Left lung (tissue), 10 donors: ENCODE results near the gene MBD3. TPM values are rescaled to one million over a fixed set of nuclear protein-coding genes. Genes with fewer than 3 reads are reported as not detected.
A peak's percentile ranks its signal among the peaks of the same experiment; 100 is the strongest.

ENCODE experiments used
- ATAC-seq: fragments of 200-7000 bp; cut with Tn5 transposase; one replicate; pipeline ENCODE4 v1.9.1; 2020; ENCODE audit warnings: moderate library complexity
- DNase-seq, 4 donors: peaks; one replicate each; pipeline ENCODE4 v3.0.0-alpha.2; 2013 to 2020
- H3K27ac ChIP-seq, 2 donors: fragments of 200-600 bp; sonication (generic) in 1 of 2; one replicate each; pipeline versions ENCODE4 v1.5.0 to v1.8.0; 2020 to 2021
- H3K27me3 ChIP-seq, 2 donors: fragments of 200-600 bp; sonication (generic) in 1 of 2; one replicate each; pipeline versions ENCODE4 v1.5.0 to v1.8.0; 2020 to 2021
- H3K36me3 ChIP-seq, 2 donors: fragments of 200-600 bp; sonication (generic) in 1 of 2; one replicate each; pipeline versions ENCODE4 v1.5.0 to v1.8.0; 2020 to 2021
- H3K4me1 ChIP-seq, 2 donors: fragments of 200-600 bp; one replicate each; pipeline ENCODE4 v1.8.0; 2021
- H3K4me3 ChIP-seq, 2 donors: fragments of 200-600 bp; sonication (generic) in 1 of 2; one replicate each; pipeline versions ENCODE4 v1.5.0 to v1.8.0; 2020 to 2021; ENCODE audit warnings: mild to moderate bottlenecking in 1 of 2
- H3K9me3 ChIP-seq, 2 donors: fragments of 200-600 bp; sonication (generic) in 1 of 2; one replicate each; pipeline versions ENCODE4 v1.5.0 to v1.8.0; 2020 to 2021
- CTCF ChIP-seq, 2 donors: fragments of 200-600 bp; sonication (generic) in 1 of 2; IDR thresholded peaks; one replicate each; pipeline versions ENCODE4 v1.5.0 to v1.8.0; 2021; ENCODE audit warnings: antibody characterized with exemption in 2 of 2
- intact Hi-C, 2 donors: fragments of 100-400 bp; cut with DNase I; formaldehyde crosslinking; loops; one replicate each; pipeline versions ENCODE4 v1.11.2 to v1.14.2; 2022
- polyA plus RNA-seq, 6 donors: library from polyadenylated mRNA; unstranded; fragments of 120-200 nt; gene quantifications; one replicate each; pipeline ENCODE4 v1.2.1, GENCODE V29; 2013; ENCODE audit not compliant: insufficient read length in 6 of 6
- total RNA-seq, 2 donors: library from RNA; stranded (reverse); fragmentation: NEBNext Ultra II Directional; extraction: Animal tissue kit (Norgen Biotek cat#: 25700); gene quantifications; one replicate each; pipeline ENCODE4 v1.2.1, GENCODE V29; 2021
- donor health status: DM: no; HTN: yes; CAD: no.
- donor health status: DM: no; HTN: no; CAD: no.

Gene MBD3
- total and polyA plus RNA-seq, 8 donors: 40.4 to 91.9 (median 59.0) TPM

GRCh38 chr19:1590641-1591397 lies 1.8 kb downstream of the MBD3 start:
- intact Hi-C loops: no loop called here
- Histone ChIP-seq H3K9me3 (no peaks in the 10 kb centered on the region), H3K4me1 (peaks cover 13 to 32% of the 10 kb centered on the region in 2 donors), H3K27me3 (no peaks in the 10 kb centered on the region), H3K27ac (peak overlapping the region in 1 of 2 donors; percentile 90), H3K4me3 (peak overlapping the region; percentile 68 to 80), H3K36me3 (peaks cover 0 to 4% of the 10 kb centered on the region in 2 donors)
- ATAC-seq (no peak), DNase-seq (no peak)
- no peak for TF ChIP-seq CTCF (IDR thresholded peaks at IDR 0.05)

- peaks cover 0 to 22% of the 10 kb centered on the region in 2 donors for H3K36me3 ChIP-seq
- H3K9me3 ChIP-seq: no peaks in the 10 kb centered on the region
- intact Hi-C loops: no loop called here
- H3K27me3 ChIP-seq: no peaks in the 10 kb centered on the region
- H3K4me1 ChIP-seq: peaks cover 13 to 27% of the 10 kb centered on the region in 2 donors
- H3K27ac ChIP-seq: no peak overlapping the region
- no peak overlapping the region for H3K4me3 ChIP-seq
- ATAC-seq (no peak), DNase-seq (no peak)
- no peak for TF ChIP-seq CTCF (IDR thresholded peaks at IDR 0.05)
Measured at GRCh38 chr19:1587872-1588271, 4.8 kb downstream of the MBD3 start.

- no peak for TF ChIP-seq CTCF (IDR thresholded peaks at IDR 0.05)
- Histone ChIP-seq H3K27me3 (no peaks in the 10 kb centered on the region), H3K9me3 (no peaks in the 10 kb centered on the region), H3K4me3 (no peak overlapping the region), H3K36me3 (peaks cover 0 to 48% of the 10 kb centered on the region in 2 donors), H3K27ac (no peak overlapping the region), H3K4me1 (peaks cover under 1 to 10% of the 10 kb centered on the region in 2 donors)
- intact Hi-C loops: no loop called here
- DNase-seq: no peak
- no peak for ATAC-seq
Measured at GRCh38 chr19:1585243-1585580, 7.5 kb downstream of the MBD3 start.

GRCh38 chr19:1584500-1585242 lies 8.0 kb downstream of the MBD3 start:
- intact Hi-C loops: no loop called here
- H3K27me3 ChIP-seq: no peaks in the 10 kb centered on the region
- peaks cover 0 to 4% of the 10 kb centered on the region in 2 donors for H3K4me1 ChIP-seq
- DNase-seq (no peak), ATAC-seq (no peak)
- no peak overlapping the region for H3K27ac ChIP-seq
- no peak overlapping the region for H3K4me3 ChIP-seq
- H3K9me3 ChIP-seq: no peaks in the 10 kb centered on the region
- peaks cover 0 to 54% of the 10 kb centered on the region in 2 donors for H3K36me3 ChIP-seq
- TF ChIP-seq CTCF (IDR thresholded peaks at IDR 0.05): no peak

- H3K4me1 ChIP-seq: no peaks in the 10 kb centered on the region
- peaks cover 0 to 77% of the 10 kb centered on the region in 2 donors for H3K36me3 ChIP-seq
- no peaks in the 10 kb centered on the region for H3K27me3 ChIP-seq
- H3K9me3 ChIP-seq: no peaks in the 10 kb centered on the region
- H3K27ac ChIP-seq: no peak overlapping the region
- no peak overlapping the region for H3K4me3 ChIP-seq
- ATAC-seq (no peak), DNase-seq (no peak)
- intact Hi-C loops: no loop called here
- no peak for TF ChIP-seq CTCF (IDR thresholded peaks at IDR 0.05)
Measured at GRCh38 chr19:1582201-1582600, 10.5 kb downstream of the MBD3 start.
